HL-60 (cell line): Measurements from ENCODE around the gene LBX1.

Experiments used
- TF ChIP-seq, protein P1 (sequence below): IDR thresholded peaks from one replicate; pipeline ENCODE4 v1.5.1; 2011; ENCODE audit warnings: low read length, control low read depth, inconsistent platforms; ENCODE audit not compliant: insufficient read depth
- TF ChIP-seq, protein P2 (sequence below): IDR thresholded peaks from 2 replicates; pipeline ENCODE4 v1.6.1; 2012; ENCODE audit warnings: low read depth; ENCODE audit not compliant: insufficient replicate concordance

- TF ChIP-seq, protein P1, sequence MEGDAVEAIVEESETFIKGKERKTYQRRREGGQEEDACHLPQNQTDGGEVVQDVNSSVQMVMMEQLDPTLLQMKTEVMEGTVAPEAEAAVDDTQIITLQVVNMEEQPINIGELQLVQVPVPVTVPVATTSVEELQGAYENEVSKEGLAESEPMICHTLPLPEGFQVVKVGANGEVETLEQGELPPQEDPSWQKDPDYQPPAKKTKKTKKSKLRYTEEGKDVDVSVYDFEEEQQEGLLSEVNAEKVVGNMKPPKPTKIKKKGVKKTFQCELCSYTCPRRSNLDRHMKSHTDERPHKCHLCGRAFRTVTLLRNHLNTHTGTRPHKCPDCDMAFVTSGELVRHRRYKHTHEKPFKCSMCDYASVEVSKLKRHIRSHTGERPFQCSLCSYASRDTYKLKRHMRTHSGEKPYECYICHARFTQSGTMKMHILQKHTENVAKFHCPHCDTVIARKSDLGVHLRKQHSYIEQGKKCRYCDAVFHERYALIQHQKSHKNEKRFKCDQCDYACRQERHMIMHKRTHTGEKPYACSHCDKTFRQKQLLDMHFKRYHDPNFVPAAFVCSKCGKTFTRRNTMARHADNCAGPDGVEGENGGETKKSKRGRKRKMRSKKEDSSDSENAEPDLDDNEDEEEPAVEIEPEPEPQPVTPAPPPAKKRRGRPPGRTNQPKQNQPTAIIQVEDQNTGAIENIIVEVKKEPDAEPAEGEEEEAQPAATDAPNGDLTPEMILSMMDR: no peak
- TF ChIP-seq, protein P2, sequence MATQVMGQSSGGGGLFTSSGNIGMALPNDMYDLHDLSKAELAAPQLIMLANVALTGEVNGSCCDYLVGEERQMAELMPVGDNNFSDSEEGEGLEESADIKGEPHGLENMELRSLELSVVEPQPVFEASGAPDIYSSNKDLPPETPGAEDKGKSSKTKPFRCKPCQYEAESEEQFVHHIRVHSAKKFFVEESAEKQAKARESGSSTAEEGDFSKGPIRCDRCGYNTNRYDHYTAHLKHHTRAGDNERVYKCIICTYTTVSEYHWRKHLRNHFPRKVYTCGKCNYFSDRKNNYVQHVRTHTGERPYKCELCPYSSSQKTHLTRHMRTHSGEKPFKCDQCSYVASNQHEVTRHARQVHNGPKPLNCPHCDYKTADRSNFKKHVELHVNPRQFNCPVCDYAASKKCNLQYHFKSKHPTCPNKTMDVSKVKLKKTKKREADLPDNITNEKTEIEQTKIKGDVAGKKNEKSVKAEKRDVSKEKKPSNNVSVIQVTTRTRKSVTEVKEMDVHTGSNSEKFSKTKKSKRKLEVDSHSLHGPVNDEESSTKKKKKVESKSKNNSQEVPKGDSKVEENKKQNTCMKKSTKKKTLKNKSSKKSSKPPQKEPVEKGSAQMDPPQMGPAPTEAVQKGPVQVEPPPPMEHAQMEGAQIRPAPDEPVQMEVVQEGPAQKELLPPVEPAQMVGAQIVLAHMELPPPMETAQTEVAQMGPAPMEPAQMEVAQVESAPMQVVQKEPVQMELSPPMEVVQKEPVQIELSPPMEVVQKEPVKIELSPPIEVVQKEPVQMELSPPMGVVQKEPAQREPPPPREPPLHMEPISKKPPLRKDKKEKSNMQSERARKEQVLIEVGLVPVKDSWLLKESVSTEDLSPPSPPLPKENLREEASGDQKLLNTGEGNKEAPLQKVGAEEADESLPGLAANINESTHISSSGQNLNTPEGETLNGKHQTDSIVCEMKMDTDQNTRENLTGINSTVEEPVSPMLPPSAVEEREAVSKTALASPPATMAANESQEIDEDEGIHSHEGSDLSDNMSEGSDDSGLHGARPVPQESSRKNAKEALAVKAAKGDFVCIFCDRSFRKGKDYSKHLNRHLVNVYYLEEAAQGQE: no peak
Observed at GRCh38 chr10:101228966-101229265, 347 bp downstream of the LBX1 start.
